Limb (tissue), 2 donors: ENCODE results near the gene PIGQ.

Experiments used
- DNase-seq, 2 donors: peaks; one replicate each; pipeline ENCODE4 v3.0.0-alpha.2; 2016; ENCODE audit errors: extremely low spot score in 2 of 2

The PIGQ gene

DNA sequence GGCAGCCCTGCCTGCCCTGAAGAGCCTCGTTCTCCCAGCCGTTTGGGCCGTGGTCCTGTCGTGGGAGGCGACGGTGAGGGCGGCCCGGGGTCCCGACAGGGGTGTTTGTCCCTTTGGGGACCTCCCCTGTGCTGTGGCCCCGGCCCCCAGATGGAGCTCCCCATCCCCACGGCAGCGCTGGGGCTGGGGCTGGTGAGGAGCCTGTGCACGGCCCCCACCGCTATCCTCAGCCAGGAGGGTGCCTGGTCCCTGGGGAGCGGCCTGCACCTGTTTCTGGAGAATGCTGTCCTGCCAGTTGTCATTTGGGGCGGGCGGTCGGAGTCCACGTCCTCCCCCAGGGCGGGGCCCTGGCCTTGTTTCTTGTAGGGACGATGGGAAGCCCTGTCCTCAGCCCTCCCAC is 35.6 kb upstream of the PIGQ start:
- no peak for DNase-seq

DNA sequence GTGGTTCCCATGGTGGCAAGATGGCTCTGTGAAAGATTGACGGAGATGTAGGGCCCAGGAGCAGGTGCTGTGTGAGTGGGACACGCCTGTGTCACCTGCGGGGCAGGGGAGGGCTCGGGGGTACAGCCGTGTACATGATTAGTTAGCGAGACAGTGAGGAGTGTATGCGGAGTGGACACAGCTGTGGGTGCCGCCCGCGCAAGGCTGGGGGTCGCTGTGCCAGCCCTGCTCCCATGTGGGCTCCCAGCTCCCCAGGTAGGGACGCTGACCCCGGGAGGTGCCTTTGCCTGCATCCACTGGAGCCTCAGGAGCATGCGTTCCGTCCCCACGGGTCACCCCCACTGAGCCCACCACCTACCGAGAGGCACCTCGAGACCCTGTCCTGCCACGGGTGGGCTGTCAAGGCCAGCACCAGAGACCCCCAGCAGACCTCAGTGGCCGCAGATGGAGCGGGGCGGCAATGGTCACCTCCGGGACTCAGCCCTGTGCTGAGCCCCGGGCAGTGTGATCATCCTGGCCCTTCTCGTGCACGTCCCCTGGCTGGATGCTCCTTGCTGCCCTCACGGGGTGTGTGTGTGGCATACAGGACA is 34.8 kb upstream of the PIGQ start:
- DNase-seq = no peak

DNA sequence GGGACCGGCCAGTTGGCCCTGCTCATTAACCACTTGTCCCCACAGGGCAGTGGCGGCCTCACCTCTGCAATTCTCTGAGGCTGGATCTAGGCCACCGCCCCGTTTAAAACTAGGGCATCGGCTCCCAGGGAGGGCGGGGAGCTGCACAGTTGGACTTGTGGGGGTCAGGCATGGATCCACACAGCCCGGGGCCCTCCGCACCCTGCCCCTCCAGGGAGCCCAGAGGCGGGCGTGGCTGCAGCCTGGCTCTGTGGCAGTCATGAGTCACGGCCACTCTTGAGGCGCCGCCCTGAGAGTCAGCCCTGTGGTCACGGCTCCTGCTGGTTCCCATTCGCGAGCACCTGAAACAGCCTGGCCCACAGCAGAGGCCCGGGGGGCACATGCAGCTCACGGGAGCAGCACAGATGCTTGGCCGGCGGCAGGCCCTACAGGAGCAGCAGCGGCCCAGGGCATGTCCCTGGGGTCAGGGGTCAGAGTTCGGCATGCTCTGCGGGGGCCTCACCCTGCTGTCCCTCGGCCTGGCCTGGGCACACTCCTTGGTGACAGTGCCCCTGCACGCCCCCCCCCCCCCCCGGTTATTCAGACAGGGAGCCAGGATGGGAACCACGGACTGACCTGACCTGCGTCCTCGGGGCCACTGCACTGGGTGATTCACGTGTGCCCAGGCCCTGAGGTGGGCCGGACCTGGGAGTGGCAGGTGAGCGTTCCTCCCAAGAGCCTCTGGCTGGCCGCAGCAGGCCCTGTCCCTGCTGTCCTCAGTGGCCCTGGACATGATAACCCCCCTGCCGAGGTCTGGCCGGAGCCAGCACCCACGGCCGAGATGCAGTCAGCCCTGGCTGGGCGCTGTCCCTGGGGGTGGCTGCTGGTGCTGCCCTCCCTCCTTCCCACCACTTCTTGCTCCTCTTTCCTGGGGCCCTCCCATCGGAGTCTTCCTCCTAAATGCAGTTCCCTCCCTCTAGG is 34.0 kb upstream of the PIGQ start:
- no peak for DNase-seq

DNA sequence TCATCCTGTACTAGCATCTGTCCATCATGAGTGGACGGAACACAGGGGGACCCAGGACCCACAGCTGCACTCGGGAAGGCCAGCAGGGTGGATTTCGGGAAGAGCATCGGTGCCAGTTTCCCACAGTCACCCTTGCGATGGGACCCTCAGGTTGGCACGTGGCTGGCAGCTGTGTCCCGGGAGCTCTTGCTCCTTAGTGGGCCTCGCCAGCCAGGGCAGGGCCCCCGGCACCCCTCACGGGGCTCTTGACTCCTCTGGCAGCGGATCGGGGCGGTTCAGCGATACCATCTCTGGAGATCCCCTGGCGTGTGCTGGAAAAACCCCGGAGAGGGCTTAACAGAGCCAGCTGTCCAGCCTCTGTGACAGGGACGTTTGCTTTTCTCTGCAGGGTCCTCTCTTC is 33.0 kb upstream of the PIGQ start:
- no peak for DNase-seq

DNA sequence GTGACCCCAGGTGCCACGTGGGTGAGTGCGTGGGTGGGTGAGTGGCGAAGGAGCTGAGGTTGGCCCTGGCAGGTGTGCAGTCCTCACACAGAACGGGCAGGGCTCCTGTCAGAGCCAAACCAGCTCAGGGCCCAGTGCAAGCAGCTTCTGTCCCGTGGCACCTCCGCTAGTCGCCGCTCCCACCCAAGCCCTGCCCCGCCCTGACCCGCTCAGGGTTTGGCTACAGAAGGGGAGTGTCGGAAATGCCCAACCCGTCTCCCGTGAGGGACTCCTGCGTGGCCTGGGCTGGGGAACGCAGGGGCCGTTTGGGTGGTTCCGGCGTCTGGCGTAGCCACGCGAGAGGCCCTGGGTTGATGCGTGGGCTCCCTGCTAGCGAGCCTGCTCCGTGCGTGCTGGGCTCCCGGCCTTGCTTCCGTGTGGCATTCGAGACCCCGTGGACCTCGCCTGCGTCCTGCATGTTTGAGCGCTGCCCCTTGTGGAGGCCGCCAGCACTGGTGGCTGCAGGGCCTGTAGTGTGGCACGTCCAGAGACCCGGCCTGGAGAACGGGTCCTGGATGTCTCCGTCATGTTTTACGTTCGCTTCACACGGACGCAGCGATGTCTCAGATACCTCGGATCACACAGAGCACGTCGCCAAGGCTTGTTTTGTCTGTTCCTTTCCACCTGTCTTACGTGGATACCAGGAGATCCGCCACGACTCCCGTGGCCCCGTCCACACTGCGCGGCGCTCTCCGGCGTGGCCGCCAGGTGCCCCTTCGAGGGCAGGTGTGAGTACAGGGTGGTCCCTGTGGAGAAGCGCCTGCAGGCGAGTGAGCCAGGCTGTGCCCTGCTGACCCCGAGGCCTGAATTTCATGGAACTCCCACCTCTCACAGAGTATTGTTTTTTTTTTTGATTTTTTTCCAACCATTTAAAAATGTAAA is 32.1 kb upstream of the PIGQ start:
- DNase-seq = no peak

DNA sequence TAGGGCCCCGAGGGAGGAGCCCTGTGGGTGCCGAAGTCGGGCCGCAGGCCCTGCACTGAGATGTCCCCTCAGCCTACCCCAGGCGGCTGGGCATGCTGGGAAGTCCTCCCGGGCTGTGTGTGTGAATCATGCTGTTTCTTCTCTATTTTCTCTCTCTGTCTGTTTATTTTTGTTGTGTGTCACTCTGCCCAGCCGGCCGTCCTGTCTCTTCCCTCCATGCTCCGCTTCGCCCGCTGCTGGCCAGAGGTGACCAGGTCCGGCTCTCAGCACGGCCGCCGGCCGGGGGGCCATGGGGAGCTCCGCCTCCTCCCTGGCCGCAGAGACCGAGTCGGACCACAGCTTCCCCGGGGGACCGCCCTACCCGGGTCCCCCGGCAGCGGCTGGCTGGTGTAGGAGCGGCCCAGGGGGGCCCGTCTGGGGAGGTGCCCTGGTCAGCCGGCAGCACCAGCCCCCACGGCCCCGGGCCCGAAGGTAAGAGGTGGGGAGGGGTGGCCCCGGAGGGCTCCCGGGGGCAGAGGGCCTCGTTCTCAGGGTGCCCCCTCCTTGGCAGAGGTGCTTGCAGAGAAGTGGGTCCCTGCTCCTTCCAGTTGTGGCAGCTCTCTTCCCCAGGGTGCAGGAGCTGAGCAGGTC is 29.8 kb upstream of the PIGQ start:
- no peak for DNase-seq

DNA sequence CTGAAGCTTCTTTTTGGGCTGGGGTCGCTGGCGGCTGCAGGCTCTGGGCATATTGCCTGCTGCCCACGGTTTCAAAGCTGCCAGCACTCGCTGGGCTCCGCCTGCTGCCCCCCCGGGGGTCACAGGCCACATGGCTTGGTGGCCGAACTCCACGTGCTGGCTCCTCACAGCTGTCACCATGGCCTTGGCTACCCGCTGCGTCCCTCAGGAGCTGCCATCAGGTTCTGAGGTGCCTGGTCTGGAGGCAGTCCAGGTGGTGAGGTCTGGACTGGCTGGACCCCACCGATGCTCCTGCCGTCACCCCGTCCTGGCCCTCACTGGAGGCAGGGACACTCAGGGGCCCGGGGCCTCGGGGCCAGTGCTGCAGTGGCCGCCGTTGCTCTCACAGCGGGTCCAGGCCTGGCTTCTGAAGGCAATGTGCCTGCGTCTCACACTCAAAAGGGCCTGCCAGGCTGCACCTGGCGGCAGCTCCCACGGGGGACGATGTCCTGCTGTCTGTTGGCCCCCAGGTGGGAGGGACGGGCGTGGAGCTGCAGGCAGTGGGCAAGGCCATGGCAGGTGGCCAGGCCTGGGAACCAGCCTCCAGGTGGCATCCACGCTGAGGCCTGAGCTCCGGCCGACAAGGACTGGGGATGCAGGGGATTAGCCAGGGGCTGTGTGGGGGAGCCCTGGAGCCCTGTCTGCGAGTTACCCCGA is 29.0 kb upstream of the PIGQ start:
- no peak for DNase-seq

DNA sequence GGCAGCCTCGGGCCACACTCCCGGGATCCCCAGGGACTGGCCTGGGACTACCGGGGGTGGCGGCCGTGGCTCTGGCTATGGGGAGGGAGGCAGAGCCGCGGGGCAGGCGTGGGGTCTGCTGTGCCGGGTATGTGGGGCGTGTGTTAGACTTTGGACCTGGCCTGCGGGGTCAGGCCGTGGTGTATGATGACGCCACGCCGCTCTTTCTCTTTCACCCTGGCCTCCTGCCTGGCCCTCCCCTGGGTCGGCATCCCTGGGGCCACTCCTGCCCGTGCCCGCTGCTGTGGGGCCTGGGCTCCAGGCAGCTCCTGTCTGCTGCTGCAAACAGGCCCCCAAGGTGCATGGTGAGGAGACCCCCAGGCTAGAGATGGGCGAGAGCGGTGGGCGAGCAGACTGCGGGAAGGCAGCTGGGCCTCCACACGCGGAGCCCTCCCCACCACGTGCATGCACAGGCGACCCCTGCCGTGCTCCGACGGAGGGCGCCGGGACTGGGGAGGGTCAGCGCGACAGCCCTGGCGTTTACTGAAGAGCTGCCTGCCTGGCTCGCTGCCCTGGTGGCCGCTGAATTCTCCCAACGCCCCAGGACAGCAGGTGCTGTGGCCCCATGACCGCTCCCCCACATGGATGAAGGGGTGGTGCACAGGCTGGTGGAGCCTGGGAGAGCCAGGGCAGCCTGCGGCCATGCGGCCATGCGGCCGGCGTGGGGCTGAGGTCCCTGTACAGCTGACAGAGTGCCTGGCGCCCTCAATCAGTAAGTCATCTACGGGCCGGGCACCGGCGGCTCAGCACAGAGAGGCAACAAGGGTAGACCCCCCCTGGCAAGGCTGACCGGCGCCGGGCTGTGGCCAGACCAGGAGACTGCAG is 26.2 kb upstream of the PIGQ start:
- no peak for DNase-seq

DNA sequence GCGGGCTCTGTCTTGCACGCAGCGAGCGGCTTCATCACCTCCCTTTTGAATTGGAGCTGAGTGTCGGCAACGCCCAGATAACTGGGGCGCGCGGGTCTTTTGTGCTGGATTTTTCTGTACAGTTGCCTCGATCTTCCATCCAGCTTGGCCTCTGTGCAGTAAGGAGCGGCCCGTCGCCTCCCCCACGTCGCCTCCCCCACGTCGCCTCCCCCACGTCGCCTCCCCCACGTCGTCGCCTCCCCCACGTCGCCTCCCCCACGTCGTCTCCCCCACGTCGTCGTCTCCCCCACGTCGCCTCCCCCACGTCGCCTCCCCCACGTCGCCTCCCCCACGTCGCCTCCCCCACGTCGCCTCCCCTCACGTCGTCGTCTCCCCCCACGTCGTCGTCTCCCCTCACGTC is 25.3 kb upstream of the PIGQ start:
- DNase-seq = no peak

DNA sequence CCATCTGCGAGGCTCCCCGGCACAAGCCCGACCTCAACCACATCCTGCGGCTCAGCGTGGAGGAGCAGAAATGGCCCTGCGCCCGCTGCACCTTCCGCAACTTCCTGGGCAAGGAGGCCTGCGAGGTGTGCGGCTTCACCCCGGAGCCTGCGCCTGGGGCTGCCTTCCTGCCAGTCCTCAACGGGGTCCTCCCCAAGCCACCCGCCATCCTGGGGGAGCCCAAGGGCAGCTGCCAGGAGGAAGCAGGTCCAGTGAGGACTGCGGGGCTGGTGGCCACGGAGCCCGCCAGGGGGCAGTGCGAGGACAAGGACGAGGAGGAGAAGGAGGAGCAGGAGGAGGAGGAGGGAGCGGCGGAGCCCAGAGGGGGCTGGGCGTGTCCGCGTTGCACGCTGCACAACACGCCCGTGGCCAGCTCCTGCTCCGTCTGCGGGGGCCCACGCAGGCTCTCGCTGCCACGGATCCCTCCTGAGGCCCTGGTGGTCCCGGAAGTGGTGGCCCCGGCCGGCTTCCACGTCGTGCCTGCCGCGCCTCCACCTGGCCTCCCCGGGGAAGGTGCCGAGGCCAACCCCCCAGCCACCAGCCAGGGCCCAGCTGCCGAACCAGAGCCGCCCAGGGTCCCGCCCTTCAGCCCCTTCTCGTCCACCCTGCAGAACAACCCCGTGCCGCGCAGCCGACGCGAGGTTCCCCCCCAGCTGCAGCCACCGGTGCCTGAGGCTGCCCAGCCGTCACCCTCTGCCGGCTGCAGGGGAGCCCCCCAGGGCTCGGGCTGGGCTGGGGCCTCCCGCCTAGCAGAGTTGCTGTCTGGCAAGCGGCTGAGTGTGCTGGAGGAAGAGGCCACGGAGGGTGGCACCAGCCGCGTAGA is 22.6 kb upstream of the PIGQ start:
- DNase-seq = peak; percentile 21 to 65

DNA sequence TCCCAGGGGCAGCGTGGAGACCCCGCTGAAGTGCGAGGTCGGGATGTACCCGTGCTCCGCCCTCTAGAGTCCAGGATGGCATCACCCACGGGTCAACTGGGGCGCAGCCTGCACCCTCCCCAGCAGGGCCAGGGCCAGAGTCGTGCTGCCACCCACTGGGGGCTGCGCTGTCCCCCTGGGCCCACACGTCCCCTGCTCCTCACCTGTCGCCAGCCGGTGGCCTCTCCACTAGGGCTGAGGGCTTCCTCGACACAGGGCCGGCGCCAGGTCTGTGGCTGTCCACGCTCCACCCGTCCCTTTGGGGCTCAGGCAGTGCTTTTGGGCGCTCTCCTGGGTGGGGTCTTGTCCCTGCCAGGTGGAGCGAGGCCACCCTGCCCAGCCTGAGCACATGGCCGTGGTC is 21.2 kb upstream of the PIGQ start:
- no peak for DNase-seq

DNA sequence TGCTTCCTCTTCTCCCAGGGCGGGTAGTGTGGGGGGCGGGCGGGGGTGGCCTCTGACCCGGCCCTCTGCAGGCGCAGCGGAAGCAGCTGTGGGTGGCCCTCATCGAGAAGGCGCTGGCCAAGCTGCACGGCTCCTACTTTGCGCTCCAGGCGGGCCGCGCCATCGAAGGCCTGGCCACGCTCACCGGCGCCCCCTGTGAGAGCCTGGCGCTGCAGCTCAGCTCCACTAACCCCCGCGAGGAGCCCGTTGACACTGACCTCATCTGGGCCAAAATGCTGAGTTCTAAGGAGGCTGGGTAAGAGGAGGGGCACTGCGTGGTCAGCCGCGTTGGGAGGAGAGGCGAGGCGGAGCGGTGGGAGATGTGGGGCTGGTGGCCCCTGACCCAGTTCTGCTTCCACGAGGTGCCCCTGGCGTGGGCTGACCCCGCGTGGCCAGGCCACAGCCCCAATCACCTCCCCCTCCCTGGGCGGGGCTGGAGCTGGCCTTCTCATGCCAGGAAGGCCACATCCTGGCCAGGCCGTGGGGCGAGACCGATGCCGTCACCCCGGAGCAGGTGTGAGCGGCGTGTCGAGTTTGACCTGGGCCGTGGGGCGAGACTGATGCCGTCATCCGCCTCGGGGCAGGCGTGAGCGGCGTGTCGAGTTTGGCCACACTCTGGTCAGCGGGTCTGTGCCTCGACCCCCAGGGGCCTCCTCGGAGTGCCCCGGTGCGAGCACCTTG is 20.1 kb upstream of the PIGQ start:
- no peak for DNase-seq

DNA sequence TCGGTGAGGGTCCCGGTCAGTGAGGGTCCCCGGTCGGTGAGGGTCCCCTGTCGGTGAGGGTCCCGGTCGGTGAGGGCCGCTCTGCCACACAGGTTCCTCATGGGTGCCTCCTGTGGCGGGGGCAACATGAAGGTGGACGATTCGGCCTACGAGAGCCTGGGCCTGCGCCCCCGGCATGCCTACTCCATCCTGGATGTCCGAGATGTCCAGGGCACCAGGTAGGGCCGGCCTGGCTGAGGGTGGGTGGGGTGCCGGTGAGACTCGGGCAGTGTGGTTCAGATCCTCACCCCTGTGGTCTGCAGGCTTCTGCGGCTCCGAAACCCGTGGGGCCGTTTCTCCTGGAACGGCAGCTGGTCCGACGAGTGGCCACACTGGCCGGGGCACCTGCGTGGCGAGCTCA is 18.6 kb upstream of the PIGQ start:
- no peak for DNase-seq

DNA sequence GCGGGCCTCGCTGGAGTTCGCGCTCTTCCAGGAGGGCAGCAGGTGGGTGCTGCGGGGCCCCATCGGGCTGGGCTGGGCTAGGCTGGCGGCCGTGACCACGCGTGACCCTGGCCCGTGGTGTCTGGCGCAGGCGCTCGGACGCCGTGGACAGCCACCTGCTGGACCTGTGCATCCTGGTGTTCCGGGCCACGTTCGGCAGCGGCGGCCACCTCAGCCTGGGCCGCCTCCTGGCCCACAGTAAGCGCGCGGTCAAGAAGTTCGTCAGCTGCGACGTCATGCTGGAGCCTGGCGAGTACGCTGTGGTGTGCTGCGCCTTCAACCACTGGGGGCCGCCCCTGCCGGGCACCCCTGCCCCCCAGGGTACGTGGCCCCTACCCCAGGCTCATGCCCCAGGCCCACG is 17.6 kb upstream of the PIGQ start:
- no peak for DNase-seq

DNA sequence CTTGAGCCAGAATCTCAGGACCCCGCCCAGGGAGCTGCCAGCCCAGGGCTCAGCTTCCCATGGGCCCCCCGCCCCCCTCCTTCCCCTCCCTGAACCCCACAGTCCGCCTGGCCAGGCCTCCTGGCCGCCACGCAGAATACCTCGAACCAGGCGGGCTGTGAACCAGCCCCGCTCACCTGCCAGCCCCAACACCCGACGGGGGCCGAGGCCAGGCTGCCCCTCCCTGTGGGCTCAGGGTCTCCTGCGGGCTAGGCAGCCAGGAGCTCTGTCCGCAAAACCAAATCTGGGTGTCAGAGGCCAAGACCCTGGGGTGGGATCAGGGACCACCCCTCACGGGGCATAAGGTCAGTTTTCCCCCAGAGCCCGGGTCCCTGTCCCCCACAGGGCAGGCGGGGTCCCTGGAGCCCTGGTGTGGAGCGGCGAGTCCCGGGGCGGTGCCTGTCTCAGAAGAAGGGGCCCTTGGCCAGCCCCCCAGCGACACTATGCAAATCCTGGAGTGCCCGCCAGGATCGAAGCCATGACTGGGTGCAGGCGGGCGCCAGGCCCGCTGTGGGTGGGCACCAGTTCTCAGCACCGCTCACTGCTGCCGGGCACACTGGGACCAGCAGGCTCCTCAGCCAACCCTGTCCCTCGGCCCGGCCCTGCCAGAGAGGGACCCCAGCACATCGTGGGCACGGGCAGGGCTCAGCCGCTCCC is 16.0 kb upstream of the PIGQ start:
- DNase-seq = no peak

DNA sequence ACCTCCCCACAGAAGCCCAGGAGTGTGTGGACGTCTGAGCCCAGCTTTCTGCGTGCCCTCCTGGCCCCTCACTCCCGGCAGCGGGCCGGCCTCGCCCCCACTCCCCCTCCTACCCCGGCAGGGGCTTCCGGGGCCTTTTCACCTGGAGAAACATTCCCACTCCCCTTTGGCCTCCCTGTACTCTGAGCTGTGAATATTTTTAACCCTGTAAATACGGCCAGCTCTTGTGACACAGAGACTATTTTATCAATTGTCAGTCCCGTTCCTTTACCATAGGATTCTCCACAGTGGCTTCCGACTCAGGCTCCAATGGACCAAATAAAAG is 15.5 kb upstream of the PIGQ start:
- no peak for DNase-seq

DNA sequence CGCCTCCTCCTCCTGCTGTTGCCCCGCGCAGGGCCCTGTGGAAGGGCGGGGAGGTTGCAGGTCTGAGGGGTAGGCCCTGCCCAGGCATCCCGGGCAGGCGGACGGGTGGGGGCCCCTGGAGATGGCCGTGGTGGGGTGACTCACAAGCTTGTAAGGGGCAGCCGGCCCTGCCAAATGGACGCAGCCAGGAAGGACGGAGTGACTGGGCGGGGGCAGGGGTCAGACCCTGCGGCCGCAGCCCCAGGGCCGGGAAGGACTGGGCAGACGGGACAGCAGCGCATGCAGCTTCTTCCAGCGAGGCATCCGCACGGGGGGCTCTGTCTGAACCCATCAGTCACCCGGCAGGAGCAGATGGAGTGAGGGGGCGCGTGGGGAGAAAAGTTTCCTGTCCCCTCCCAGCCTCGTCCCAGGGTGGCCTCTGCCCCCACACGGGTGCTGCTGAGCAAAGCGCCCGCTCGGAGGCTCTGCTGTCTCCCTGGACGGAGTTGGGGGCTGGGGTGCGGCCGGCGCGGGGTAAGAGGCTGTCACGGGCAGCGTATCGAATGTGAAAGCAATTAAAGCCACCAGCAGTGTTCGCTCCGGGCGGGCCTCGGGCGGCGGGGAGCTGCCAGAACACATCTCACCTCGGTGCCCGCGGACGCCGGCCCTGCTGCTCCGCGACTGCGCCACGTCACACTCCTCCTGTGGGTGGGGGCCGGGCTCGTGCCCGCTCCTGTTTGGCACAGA is 15.0 kb upstream of the PIGQ start:
- DNase-seq = no peak
